Thyroid gland (tissue), 4 donors: ENCODE results near the gene STRN3. TPM values are rescaled to one million over a fixed set of nuclear protein-coding genes. Genes with fewer than 3 reads are reported as not detected.

ENCODE experiments used
- DNase-seq, 2 donors: peaks; one replicate each; pipeline ENCODE4 v3.0.0-alpha.2; 2019
- H3K27ac ChIP-seq, 3 donors: fragments of 200-600 bp; sonication (generic); 1 replicate in 2 of 3; 2 replicates in 1 of 3; pipeline ENCODE4 v1.5.1; 2016 to 2019; ENCODE audit warnings: mild to moderate bottlenecking in 1 of 3, moderate library complexity in 1 of 3
- H3K27me3 ChIP-seq: fragments of 200-600 bp; sonication (generic); one replicate; pipeline ENCODE4 v1.5.1; 2019
- H3K36me3 ChIP-seq, 2 donors: fragments of 200-600 bp; sonication (generic); one replicate each; pipeline ENCODE4 v1.5.1; 2016 to 2019
- H3K4me1 ChIP-seq, 2 donors: fragments of 200-600 bp; sonication (generic); one replicate each; pipeline ENCODE4 v1.5.1; 2017 to 2019
- H3K4me3 ChIP-seq, 3 donors: fragments of 200-600 bp; sonication (generic); replicated peaks in 1 of 3; 1 replicate in 2 of 3; 2 replicates in 1 of 3; pipeline ENCODE4 v1.5.1; 2016; ENCODE audit warnings: mild to moderate bottlenecking in 1 of 3
- H3K9me3 ChIP-seq: fragments of 200-600 bp; sonication (generic); one replicate; pipeline ENCODE4 v1.5.1; 2017
- CTCF ChIP-seq, 6 experiments: fragments of 200-600 bp in 3 of 6; fragments of 450-650 bp in 3 of 6; sonication (generic) in 3 of 6; IDR thresholded peaks; one replicate each; pipeline ENCODE4 v1.5.1; 2016 to 2019; ENCODE audit warnings: antibody characterized with exemption in 6 of 6, mild to moderate bottlenecking in 2 of 6, inconsistent platforms in 1 of 6, moderate library complexity in 1 of 6
- POLR2A ChIP-seq, 2 donors: fragments of 450-650 bp; IDR thresholded peaks; one replicate each; pipeline ENCODE4 v1.6.1; 2017; ENCODE audit warnings: antibody characterized with exemption in 2 of 2, mild to moderate bottlenecking in 2 of 2, moderate library complexity in 1 of 2
- WGBS, 2 donors: methylation state at CpG; one replicate each; pipeline ENCODE4 v1.1.5; 2017; 5-methylcytosine and 5-hydroxymethylcytosine counted together
- intact Hi-C: fragments of 100-400 bp; cut with DNase I; formaldehyde crosslinking; loops from one replicate; pipeline ENCODE4 v1.15.1; 2023
- total RNA-seq, 4 donors: library from RNA; depleted of rRNA; stranded (reverse); fragments of >200 nt; gene quantifications; one replicate each; pipeline ENCODE4 v1.2.3, GENCODE V29; 2016

STRN3 gene
- total RNA-seq, 4 donors from 2014 or later = 46.3 to 77.5 (median 53.6) TPM

- H3K27ac ChIP-seq = no peak overlapping the region
- whole genome bisulfite sequencing, 2 donors = 85 to 88% methylated on average over 6 of the region's 6 CpGs
- no peaks in the 10 kb centered on the region for H3K9me3 ChIP-seq
- no peak for DNase-seq
- intact Hi-C loops = no loop called here
- H3K36me3 ChIP-seq = no peaks in the 10 kb centered on the region
- no peaks in the 10 kb centered on the region for H3K4me1 ChIP-seq
- no peak overlapping the region for H3K4me3 ChIP-seq
- TF ChIP-seq CTCF (IDR thresholded peaks at IDR 0.05) = no peak
- TF ChIP-seq POLR2A (IDR thresholded peaks at IDR 0.05) = no peak
- no peaks in the 10 kb centered on the region for H3K27me3 ChIP-seq
Measured at GRCh38 chr14:30883508-30884294, 142.5 kb downstream of the STRN3 start.

GRCh38 chr14:30882431-30882830, 143.7 kb downstream of the STRN3 start:
- no peak for DNase-seq
- H3K27ac ChIP-seq = no peak overlapping the region
- H3K4me3 ChIP-seq = no peak overlapping the region
- H3K36me3 ChIP-seq = no peaks in the 10 kb centered on the region
- H3K9me3 ChIP-seq = no peaks in the 10 kb centered on the region
- 93 to 97% methylated on average over 1 of the region's 1 CpG for WGBS, 2 donors
- intact Hi-C loops = no loop called here
- no peak for TF ChIP-seq POLR2A (IDR thresholded peaks at IDR 0.05)
- TF ChIP-seq CTCF (IDR thresholded peaks at IDR 0.05) = no peak
- H3K4me1 ChIP-seq = no peaks in the 10 kb centered on the region
- no peaks in the 10 kb centered on the region for H3K27me3 ChIP-seq

- Histone ChIP-seq H3K9me3 (no peaks in the 10 kb centered on the region), H3K36me3 (no peaks in the 10 kb centered on the region), H3K4me1 (peaks cover 12 to 16% of the 10 kb centered on the region in 2 donors), H3K27me3 (peaks cover 9% of the 10 kb centered on the region), H3K27ac (no peak overlapping the region), H3K4me3 (no peak overlapping the region)
- intact Hi-C loops = no loop called here
- TF ChIP-seq POLR2A (IDR thresholded peaks at IDR 0.05) (no peak), CTCF (IDR thresholded peaks at IDR 0.05) (no peak)
- WGBS, 2 donors = 79% methylated on average over 4 of the region's 4 CpGs
- DNase-seq = no peak
Measured at GRCh38 chr14:30876692-30877091, 149.5 kb downstream of the STRN3 start.

- no peaks in the 10 kb centered on the region for H3K9me3 ChIP-seq
- H3K4me3 ChIP-seq = no peak overlapping the region
- no peak for TF ChIP-seq CTCF (IDR thresholded peaks at IDR 0.05)
- TF ChIP-seq POLR2A (IDR thresholded peaks at IDR 0.05) = no peak
- H3K4me1 ChIP-seq = peaks cover 12 to 16% of the 10 kb centered on the region in 2 donors
- peaks cover 9% of the 10 kb centered on the region for H3K27me3 ChIP-seq
- intact Hi-C loops = no loop called here
- WGBS, 2 donors = 15 to 22% methylated on average over 9 of the region's 9 CpGs
- no peak overlapping the region for H3K27ac ChIP-seq
- no peaks in the 10 kb centered on the region for H3K36me3 ChIP-seq
- no peak for DNase-seq
Measured at GRCh38 chr14:30875788-30876053, 150.5 kb downstream of the STRN3 start.

- WGBS, 2 donors = 4 to 5% methylated on average over 17 to 24 of the region's 48 CpGs
- TF ChIP-seq CTCF (IDR thresholded peaks at IDR 0.05) = no peak
- TF ChIP-seq POLR2A (IDR thresholded peaks at IDR 0.05) = no peak
- H3K4me3 ChIP-seq = peak overlapping the region in 2 of 3 donors; percentile 10 to 49
- peaks cover 12 to 16% of the 10 kb centered on the region in 2 donors for H3K4me1 ChIP-seq
- peaks cover 9% of the 10 kb centered on the region for H3K27me3 ChIP-seq
- no peak overlapping the region for H3K27ac ChIP-seq
- H3K9me3 ChIP-seq = no peaks in the 10 kb centered on the region
- no peak for DNase-seq
- H3K36me3 ChIP-seq = no peaks in the 10 kb centered on the region
- intact Hi-C loops = no loop called here
Measured at GRCh38 chr14:30874999-30875787, 151.0 kb downstream of the STRN3 start.
